ENCODE data around the gene ST3GAL6.
A peak's percentile ranks its signal among the peaks of the same experiment; 100 is the strongest.

The ST3GAL6 gene

GRCh38 chr3:98814817-98815420 lies 51.8 kb downstream of the ST3GAL6 start:
- Histone ChIP-seq H3K27ac (no peak overlapping the region), H3K4me3 (no peak overlapping the region)
- TF ChIP-seq, protein P1, sequence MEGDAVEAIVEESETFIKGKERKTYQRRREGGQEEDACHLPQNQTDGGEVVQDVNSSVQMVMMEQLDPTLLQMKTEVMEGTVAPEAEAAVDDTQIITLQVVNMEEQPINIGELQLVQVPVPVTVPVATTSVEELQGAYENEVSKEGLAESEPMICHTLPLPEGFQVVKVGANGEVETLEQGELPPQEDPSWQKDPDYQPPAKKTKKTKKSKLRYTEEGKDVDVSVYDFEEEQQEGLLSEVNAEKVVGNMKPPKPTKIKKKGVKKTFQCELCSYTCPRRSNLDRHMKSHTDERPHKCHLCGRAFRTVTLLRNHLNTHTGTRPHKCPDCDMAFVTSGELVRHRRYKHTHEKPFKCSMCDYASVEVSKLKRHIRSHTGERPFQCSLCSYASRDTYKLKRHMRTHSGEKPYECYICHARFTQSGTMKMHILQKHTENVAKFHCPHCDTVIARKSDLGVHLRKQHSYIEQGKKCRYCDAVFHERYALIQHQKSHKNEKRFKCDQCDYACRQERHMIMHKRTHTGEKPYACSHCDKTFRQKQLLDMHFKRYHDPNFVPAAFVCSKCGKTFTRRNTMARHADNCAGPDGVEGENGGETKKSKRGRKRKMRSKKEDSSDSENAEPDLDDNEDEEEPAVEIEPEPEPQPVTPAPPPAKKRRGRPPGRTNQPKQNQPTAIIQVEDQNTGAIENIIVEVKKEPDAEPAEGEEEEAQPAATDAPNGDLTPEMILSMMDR (IDR thresholded peaks at IDR 0.05), result no peak
- DNase-seq (ENCODE audit: low spot score), result no peak

- no peak for DNase-seq (ENCODE audit: low spot score)
- H3K27ac ChIP-seq, result no peak overlapping the region
Measured at GRCh38 chr3:98817547-98818041, 54.5 kb downstream of the ST3GAL6 start.

DNA sequence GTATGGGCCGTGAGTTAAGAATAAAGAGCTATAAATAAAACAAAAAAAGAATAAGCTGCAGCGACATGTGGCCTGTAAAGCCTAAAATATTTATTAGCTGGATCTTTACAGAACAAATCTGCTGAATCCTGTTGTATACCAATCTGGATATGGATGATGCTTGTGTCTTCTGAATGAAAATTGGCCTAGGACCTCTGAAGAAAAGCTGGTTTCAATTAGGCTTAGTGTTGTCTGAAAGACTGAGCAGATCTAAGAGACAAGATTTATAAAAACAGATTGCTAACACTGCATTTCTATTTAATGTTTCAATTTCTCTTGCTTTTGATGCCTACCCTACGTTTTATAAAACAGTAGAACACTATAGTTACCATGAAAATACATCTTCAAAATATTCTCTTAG lies 57.9 kb downstream of the ST3GAL6 start:
- Histone ChIP-seq H3K27ac (no peak overlapping the region), H3K4me3 (no peak overlapping the region)
- TF ChIP-seq, protein P1 (IDR thresholded peaks at IDR 0.05), result no peak
- DNase-seq (ENCODE audit: low spot score), result no peak

More at GRCh38 chr3:98817547-98818041, 54.5 kb downstream of the ST3GAL6 start:
- TF ChIP-seq, protein P1 (IDR thresholded peaks at IDR 0.05), result peak; percentile 61
- no peak overlapping the region for H3K4me3 ChIP-seq

DNA sequence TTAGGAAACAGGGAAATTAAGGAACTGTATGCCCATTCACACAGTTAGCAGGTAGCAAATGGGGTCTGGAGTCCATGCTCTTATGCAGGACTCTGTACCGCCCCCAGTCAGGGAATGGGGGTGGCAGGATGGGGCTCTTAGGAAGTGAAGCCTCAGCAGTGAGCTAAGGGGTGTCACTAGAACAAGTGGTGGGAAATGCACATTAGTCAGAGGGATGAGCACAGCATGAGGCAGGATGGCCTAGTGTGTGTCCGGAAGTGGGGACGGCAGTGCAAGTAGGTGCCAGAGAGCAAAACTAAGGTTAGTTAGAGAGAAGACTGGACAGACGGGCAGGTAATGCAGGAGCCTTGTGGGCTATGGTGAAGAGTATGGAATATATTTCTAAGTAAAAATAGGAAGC lies 60.7 kb downstream of the ST3GAL6 start:
- Histone ChIP-seq H3K4me3 (no peak overlapping the region), H3K27ac (no peak overlapping the region)
- DNase-seq (ENCODE audit: low spot score), result no peak
- TF ChIP-seq, protein P1 (IDR thresholded peaks at IDR 0.05), result no peak

GRCh38 chr3:98824256-98824655 lies 61.1 kb downstream of the ST3GAL6 start:
- no peak overlapping the region for H3K27ac ChIP-seq
- TF ChIP-seq, protein P1 (IDR thresholded peaks at IDR 0.05), result no peak
- no peak for DNase-seq (ENCODE audit: low spot score)
- no peak overlapping the region for H3K4me3 ChIP-seq

DNA sequence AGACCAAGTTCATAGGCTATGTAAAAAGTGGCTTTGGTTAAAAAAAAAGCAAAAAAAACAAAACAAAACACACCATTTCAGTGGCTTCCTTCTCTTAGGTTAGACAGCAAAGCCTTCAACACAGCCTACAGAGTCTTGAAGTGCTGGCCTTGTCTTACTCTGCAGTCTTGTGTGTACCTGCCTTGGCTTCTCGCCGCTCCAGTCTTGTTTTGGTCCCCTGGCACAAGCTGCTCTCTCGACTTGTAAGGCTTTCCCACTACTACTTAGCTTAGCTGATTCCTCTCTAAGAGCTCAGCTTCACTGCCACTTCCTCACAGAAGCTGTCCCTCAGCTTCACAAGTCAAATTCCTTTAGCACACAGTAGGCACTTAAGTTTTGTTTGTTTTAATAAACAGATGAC lies 63.0 kb downstream of the ST3GAL6 start:
- Histone ChIP-seq H3K4me3 (no peak overlapping the region), H3K27ac (no peak overlapping the region)
- TF ChIP-seq, protein P1 (IDR thresholded peaks at IDR 0.05), result no peak
- DNase-seq (ENCODE audit: low spot score), result no peak

- no peak overlapping the region for H3K27ac ChIP-seq
- H3K4me3 ChIP-seq, result no peak overlapping the region
- TF ChIP-seq, protein P1 (IDR thresholded peaks at IDR 0.05), result no peak
- DNase-seq (ENCODE audit: low spot score), result no peak
Measured at GRCh38 chr3:98827221-98827920, 64.2 kb downstream of the ST3GAL6 start.
